Uterus (tissue), 4 donors: ENCODE results near the gene ATG2A. TPM values are rescaled to one million over a fixed set of nuclear protein-coding genes. Genes with fewer than 3 reads are reported as not detected.

ENCODE experiments used
- DNase-seq, 2 donors: peaks; one replicate each; pipeline ENCODE4 v3.0.0-alpha.2; 2019 to 2020
- H3K27ac ChIP-seq, 2 donors: fragments of 200-600 bp; sonication (generic); 1 replicate in 1 of 2; 2 replicates in 1 of 2; pipeline ENCODE4 v1.5.1; 2016 to 2018
- H3K27me3 ChIP-seq, 2 donors: fragments of 200-600 bp; sonication (generic); one replicate each; pipeline ENCODE4 v1.5.1; 2018 to 2019; ENCODE audit warnings: control low read depth in 1 of 2
- H3K36me3 ChIP-seq, 2 donors: fragments of 200-600 bp; sonication (generic); one replicate each; pipeline ENCODE4 v1.5.1; 2019; ENCODE audit warnings: control low read depth in 1 of 2
- H3K4me1 ChIP-seq, 2 donors: fragments of 200-600 bp; sonication (generic); one replicate each; pipeline ENCODE4 v1.5.1; 2018 to 2019; ENCODE audit warnings: control low read depth in 1 of 2
- H3K4me3 ChIP-seq, 2 donors: fragments of 200-600 bp; sonication (generic); 1 replicate in 1 of 2; 2 replicates in 1 of 2; pipeline ENCODE4 v1.5.1; 2018 to 2019; ENCODE audit warnings: mild to moderate bottlenecking in 1 of 2
- H3K9me3 ChIP-seq, 2 donors: fragments of 200-600 bp; sonication (generic); one replicate each; pipeline ENCODE4 v1.5.1; 2019; ENCODE audit warnings: control low read depth in 1 of 2
- POLR2A ChIP-seq, 2 donors: fragments of 450-650 bp; IDR thresholded peaks; one replicate each; pipeline ENCODE4 v1.6.1; 2016; ENCODE audit warnings: antibody characterized with exemption in 2 of 2, mild to moderate bottlenecking in 1 of 2, moderate library complexity in 1 of 2
- intact Hi-C: fragments of 100-400 bp; cut with DNase I; formaldehyde crosslinking; loops from one replicate; pipeline ENCODE4 v1.15.1; 2023; ENCODE audit warnings: low total_unique reads
- total RNA-seq, 4 donors: library from RNA; depleted of rRNA in 3 of 4; stranded (reverse); fragments of >200 nt in 3 of 4; gene quantifications; one replicate each; pipeline versions ENCODE4 v1.1.0 to v1.2.4, GENCODE V29; 2014 to 2023
- TF ChIP-seq, protein P1 (sequence below), 4 experiments: fragments of 200-600 bp in 2 of 4; fragments of 450-650 bp in 2 of 4; sonication (generic) in 2 of 4; IDR thresholded peaks; one replicate each; pipeline ENCODE4 v1.5.1; 2016 to 2019; ENCODE audit warnings: antibody characterized with exemption in 4 of 4, mild to moderate bottlenecking in 2 of 4, moderate library complexity in 1 of 4
- donor health status: DM: yes; HTN: yes; CAD: no.

ATG2A gene
- total RNA-seq, 4 donors from 2014 or later: 6.8 to 39.6 (median 18.4) TPM

DNA sequence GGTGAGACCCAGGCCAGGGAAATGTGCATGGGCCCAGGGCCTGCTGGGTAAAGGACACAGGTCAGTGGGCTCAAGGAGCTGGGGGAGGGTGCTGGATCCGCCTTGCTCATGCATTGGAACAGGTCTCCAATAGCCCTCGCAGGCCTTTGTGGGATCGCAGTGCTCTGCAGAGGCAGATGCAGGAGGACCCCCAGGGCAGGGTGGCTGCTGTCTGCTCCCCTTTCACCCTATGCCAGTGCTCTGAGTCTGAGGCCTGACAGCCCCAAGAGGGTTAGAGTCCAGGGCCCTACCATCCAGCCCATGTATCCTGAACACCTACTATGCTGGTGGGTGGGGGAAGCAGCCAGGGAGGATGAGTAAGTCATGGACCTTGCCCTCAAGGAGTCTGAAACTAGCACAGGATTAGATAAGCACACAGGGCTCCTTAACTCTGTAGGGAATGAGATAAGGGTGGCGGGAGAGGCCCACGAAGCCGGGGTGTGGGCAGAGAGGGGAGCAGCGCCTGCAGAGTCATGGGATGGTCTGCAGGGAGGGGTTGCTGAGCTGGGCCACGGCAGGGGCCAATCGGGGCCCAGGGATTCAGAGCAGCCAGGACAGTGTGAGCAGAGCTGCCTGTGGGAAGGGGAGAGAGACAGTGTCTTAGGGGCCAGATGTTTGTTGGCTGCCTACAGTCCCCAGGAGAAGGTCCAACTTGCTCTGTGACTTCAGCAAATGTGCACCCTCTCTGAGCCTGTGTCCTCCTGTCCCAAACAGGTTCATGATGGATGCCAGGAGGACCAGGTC, 28.1 kb downstream of the ATG2A start:
- Histone ChIP-seq H3K36me3 (no peaks in the 10 kb centered on the region), H3K27me3 (no peaks in the 10 kb centered on the region), H3K9me3 (no peaks in the 10 kb centered on the region), H3K4me3 (no peak overlapping the region), H3K4me1 (peaks cover 0 to 5% of the 10 kb centered on the region in 2 donors), H3K27ac (no peak overlapping the region)
- intact Hi-C loops: loop anchor here (2.0 kb wide), 1 partner anchor 44 kb away; the partner anchor contains the start of gene CDC42BPG
- no peak for DNase-seq
- TF ChIP-seq POLR2A (IDR thresholded peaks at IDR 0.05): no peak
- TF ChIP-seq, protein P1, sequence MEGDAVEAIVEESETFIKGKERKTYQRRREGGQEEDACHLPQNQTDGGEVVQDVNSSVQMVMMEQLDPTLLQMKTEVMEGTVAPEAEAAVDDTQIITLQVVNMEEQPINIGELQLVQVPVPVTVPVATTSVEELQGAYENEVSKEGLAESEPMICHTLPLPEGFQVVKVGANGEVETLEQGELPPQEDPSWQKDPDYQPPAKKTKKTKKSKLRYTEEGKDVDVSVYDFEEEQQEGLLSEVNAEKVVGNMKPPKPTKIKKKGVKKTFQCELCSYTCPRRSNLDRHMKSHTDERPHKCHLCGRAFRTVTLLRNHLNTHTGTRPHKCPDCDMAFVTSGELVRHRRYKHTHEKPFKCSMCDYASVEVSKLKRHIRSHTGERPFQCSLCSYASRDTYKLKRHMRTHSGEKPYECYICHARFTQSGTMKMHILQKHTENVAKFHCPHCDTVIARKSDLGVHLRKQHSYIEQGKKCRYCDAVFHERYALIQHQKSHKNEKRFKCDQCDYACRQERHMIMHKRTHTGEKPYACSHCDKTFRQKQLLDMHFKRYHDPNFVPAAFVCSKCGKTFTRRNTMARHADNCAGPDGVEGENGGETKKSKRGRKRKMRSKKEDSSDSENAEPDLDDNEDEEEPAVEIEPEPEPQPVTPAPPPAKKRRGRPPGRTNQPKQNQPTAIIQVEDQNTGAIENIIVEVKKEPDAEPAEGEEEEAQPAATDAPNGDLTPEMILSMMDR (IDR thresholded peaks at IDR 0.05): no peak

GRCh38 chr11:64888406-64888728, 28.6 kb downstream of the ATG2A start:
- intact Hi-C loops: loop anchor here (2.0 kb wide), 1 partner anchor 44 kb away; the partner anchor contains the start of gene CDC42BPG
- Histone ChIP-seq H3K36me3 (no peaks in the 10 kb centered on the region), H3K27me3 (no peaks in the 10 kb centered on the region), H3K4me1 (peaks cover 0 to 5% of the 10 kb centered on the region in 2 donors), H3K9me3 (no peaks in the 10 kb centered on the region), H3K27ac (peak overlapping the region in 1 of 2 donors; percentile 62), H3K4me3 (no peak overlapping the region)
- DNase-seq: no peak
- no peak for TF ChIP-seq POLR2A (IDR thresholded peaks at IDR 0.05)
- TF ChIP-seq, protein P1 (IDR thresholded peaks at IDR 0.05): no peak

DNA sequence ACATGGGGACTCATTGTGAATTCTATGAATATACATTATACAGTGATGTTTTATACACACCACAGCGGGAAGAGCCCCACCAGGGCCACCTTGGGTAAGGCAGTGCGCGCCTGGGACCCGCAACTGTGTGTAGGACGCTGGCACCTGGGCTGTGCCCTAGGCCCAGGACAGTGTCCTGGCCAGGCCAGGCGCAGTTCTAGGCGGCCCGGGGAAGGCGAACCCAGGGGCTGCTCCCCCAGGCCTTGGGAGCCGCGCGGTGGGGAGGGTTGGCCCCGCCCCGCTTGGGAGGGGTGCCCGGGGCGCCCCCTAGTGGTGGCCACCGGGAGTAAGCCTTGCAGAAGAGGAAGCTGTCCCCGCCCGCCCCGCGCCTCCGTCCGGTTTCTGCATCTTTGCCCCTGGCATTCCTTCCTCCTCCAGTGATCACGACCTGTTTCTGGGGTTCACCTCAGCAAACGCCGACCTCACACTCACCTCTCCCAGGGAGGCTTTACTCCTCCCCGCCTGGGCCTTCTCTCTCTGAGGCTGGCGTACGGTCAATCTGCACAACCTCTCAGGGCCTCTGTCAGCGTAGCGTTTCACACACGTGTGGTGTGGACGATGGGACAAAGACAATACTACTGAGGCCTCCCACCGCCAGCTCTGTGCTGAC, 29.1 kb downstream of the ATG2A start:
- Histone ChIP-seq H3K36me3 (no peaks in the 10 kb centered on the region), H3K4me1 (peaks cover 0 to 5% of the 10 kb centered on the region in 2 donors), H3K4me3 (peak overlapping the region in 1 of 2 donors; percentile 21), H3K9me3 (no peaks in the 10 kb centered on the region), H3K27me3 (no peaks in the 10 kb centered on the region), H3K27ac (peak overlapping the region; percentile 60 to 62)
- intact Hi-C loops: loop anchor here (2.0 kb wide), 1 partner anchor 43 kb away; the partner anchor contains the start of gene CDC42BPG
- TF ChIP-seq, protein P1 (IDR thresholded peaks at IDR 0.05): peak; percentile 94 to 98 (median 96)
- peak in 1 of 2 donors; percentile 26 for TF ChIP-seq POLR2A (IDR thresholded peaks at IDR 0.05)
- peak; percentile 69 to 83 for DNase-seq

DNA sequence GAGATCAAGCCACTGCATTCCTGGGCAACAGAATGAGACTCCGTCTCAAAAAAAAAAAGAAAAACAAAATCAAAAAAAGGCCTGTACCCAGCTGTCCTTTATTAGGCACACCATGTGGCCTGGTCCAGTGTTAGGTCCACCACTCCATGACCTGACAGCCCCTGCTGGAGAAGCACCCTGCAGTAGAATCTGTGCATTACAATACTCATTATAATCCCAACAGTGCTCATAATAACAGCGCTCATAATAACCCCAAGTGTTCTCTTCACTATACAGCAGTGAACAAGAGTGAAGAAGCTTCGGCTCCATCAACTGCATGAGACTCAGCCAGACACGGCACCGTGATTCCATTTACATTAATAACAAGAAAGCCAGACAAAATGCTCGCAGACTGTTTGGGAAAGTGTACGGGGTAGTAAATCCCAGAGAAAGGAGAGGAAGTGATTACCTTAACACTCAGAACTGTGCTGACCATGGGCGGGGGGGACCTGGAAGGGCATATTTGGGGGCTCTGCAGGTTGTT, 29.7 kb downstream of the ATG2A start:
- peak overlapping the region; percentile 60 to 62 for H3K27ac ChIP-seq
- H3K36me3 ChIP-seq: no peaks in the 10 kb centered on the region
- H3K4me1 ChIP-seq: peaks cover 0 to 5% of the 10 kb centered on the region in 2 donors
- H3K9me3 ChIP-seq: no peaks in the 10 kb centered on the region
- TF ChIP-seq, protein P1 (IDR thresholded peaks at IDR 0.05): no peak
- TF ChIP-seq POLR2A (IDR thresholded peaks at IDR 0.05): no peak
- H3K4me3 ChIP-seq: no peak overlapping the region
- no peaks in the 10 kb centered on the region for H3K27me3 ChIP-seq
- no peak for DNase-seq
- intact Hi-C loops: no loop called here
